Skeletal muscle satellite cell (primary cell): ENCODE results near the gene GNLY.

ENCODE experiments used
- H3K27me3 ChIP-seq: 2 replicates; pipeline ENCODE4 v1.7.0; 2013; ENCODE audit warnings: low read length; ENCODE audit not compliant: control insufficient read depth, insufficient read depth
- H3K36me3 ChIP-seq: 2 replicates; pipeline ENCODE4 v1.7.0; 2013; ENCODE audit warnings: mild to moderate bottlenecking, control low read depth, low read length; ENCODE audit not compliant: insufficient read depth
- H3K4me1 ChIP-seq: 2 replicates; pipeline ENCODE4 v1.7.0; 2013; ENCODE audit warnings: low read length; ENCODE audit not compliant: control insufficient read depth, insufficient read depth
- H3K4me2 ChIP-seq: 2 replicates; pipeline ENCODE4 v1.7.0; 2013; ENCODE audit warnings: mild to moderate bottlenecking, low read length
- H3K4me3 ChIP-seq: 2 replicates; pipeline ENCODE4 v1.7.0; 2013; ENCODE audit warnings: low read length
- H3K9ac ChIP-seq: 2 replicates; pipeline ENCODE4 v1.7.0; 2013; ENCODE audit warnings: mild to moderate bottlenecking, low read depth, low read length, moderate library complexity
- H3K9me3 ChIP-seq: replicated peaks from 2 replicates; pipeline ENCODE4 v1.7.0; 2013; ENCODE audit warnings: mild to moderate bottlenecking, control low read depth, low read length

Gene GNLY

DNA sequence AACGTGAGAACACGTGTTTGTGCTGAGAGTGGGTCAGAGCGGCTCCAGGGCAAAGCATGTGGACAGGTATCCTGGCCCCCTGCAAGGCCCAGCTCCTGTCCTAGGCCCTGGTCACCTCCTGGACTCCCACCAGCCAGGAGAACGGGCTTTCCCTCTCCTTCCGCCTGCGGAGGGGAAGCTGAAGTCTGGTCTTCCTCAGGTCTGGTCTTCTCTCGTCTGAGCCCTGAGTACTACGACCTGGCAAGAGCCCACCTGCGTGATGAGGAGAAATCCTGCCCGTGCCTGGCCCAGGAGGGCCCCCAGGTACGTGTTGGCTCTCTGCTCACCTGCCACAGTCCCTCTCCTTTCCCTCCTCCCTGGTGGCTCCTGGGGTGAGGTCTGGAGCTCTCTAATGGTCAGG, 963 bp downstream of the GNLY start:
- no peak overlapping the region for H3K4me2 ChIP-seq
- H3K9me3 ChIP-seq, result no peaks in the 10 kb centered on the region
- H3K4me3 ChIP-seq, result no peak overlapping the region
- no peaks in the 10 kb centered on the region for H3K4me1 ChIP-seq
- H3K36me3 ChIP-seq, result no peaks in the 10 kb centered on the region
- no peak overlapping the region for H3K9ac ChIP-seq
- H3K27me3 ChIP-seq, result peaks cover 2% of the 10 kb centered on the region

DNA sequence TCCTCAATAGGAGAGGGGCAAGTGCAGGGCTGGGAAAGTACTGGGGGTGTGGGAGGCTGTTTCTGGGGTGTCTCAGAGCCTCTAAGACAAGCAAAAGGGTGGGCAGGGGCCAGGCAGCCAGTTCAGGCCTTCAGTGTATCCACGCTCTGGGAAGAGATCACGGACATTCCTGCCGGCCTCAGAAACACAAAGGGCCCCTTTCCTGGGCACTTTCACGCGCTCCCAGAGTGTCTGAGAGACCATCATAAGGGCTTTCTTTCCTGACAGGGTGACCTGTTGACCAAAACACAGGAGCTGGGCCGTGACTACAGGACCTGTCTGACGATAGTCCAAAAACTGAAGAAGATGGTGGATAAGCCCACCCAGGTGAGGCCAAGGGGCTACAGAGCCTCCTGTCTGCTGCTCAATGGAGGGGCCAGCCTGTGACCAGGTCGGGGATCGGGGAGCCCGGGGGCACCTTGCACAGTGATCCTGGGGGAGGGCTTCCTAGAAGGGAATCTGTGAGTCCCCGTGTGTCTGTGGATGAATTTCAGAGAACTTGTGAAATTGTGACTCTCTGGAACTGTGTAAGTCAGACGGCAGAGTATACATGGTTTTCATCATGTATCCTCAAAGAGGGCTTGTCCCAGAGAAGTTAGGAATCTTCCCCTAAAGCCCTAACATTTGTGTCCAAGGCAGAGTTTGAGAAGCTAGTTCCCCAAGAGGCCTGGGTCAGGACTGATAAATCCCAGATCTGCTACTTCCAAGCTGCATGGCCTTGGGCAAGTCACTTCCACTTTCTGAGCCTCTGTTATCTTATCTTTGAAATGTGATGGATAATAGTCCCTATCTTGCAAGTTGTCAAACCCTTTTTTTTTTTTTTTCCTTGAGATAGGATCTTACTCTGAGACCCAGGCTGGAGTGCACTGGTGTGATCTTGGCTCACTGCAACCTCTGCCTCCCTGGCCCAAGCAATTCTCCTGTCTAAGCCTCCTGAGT, 1.8 kb downstream of the GNLY start:
- no peak overlapping the region for H3K9ac ChIP-seq
- H3K4me2 ChIP-seq, result no peak overlapping the region
- H3K4me1 ChIP-seq, result peaks cover under 1% of the 10 kb centered on the region
- H3K4me3 ChIP-seq, result no peak overlapping the region
- no peaks in the 10 kb centered on the region for H3K36me3 ChIP-seq
- peaks cover 2% of the 10 kb centered on the region for H3K27me3 ChIP-seq
- no peaks in the 10 kb centered on the region for H3K9me3 ChIP-seq

DNA sequence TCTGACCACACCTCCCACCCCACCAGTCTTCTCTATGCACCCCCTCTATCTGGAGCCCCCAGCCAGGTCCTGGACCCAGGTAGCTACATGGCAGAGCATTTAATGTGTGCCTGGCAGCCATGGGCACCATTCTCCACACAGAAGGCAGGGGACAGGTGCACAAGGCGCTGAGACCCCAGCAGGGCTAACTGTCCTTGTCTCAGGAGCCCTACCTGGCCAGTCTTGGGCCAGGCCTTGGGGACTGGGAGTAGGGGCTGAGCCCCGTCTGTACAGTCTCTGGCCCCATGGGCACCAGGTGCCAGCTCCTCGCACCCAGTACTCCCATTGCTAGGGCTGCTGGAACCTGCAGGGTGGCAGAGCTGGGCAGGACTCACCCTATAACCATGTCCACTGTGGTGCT, 2.9 kb downstream of the GNLY start:
- Histone ChIP-seq H3K9ac (no peak overlapping the region), H3K4me2 (no peak overlapping the region), H3K36me3 (no peaks in the 10 kb centered on the region), H3K9me3 (no peaks in the 10 kb centered on the region), H3K4me3 (no peak overlapping the region), H3K4me1 (peaks cover 11% of the 10 kb centered on the region), H3K27me3 (peaks cover 2% of the 10 kb centered on the region)

DNA sequence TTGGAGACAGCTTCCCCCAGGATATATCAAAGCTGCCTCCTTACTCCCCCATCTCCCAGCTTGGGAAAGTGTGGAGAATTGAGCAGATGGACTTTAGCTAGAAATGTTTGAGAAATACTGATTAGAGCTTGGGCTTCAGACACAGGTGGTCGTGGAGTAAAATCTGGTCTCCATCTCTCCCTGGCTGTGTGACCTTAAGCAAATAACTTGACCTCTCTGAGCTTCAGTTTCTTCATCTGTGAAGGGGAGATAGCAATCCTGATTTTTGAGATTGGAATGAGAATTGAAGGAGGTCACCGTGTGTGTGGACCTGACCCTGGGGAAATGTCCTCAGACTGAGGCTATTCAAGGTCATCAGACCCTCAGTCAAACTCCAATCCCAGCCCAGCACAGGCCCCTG, 3.6 kb downstream of the GNLY start:
- H3K4me1 ChIP-seq, result peaks cover 17% of the 10 kb centered on the region
- H3K36me3 ChIP-seq, result no peaks in the 10 kb centered on the region
- H3K4me2 ChIP-seq, result no peak overlapping the region
- H3K9ac ChIP-seq, result no peak overlapping the region
- no peaks in the 10 kb centered on the region for H3K9me3 ChIP-seq
- peaks cover 2% of the 10 kb centered on the region for H3K27me3 ChIP-seq
- H3K4me3 ChIP-seq, result no peak overlapping the region

DNA sequence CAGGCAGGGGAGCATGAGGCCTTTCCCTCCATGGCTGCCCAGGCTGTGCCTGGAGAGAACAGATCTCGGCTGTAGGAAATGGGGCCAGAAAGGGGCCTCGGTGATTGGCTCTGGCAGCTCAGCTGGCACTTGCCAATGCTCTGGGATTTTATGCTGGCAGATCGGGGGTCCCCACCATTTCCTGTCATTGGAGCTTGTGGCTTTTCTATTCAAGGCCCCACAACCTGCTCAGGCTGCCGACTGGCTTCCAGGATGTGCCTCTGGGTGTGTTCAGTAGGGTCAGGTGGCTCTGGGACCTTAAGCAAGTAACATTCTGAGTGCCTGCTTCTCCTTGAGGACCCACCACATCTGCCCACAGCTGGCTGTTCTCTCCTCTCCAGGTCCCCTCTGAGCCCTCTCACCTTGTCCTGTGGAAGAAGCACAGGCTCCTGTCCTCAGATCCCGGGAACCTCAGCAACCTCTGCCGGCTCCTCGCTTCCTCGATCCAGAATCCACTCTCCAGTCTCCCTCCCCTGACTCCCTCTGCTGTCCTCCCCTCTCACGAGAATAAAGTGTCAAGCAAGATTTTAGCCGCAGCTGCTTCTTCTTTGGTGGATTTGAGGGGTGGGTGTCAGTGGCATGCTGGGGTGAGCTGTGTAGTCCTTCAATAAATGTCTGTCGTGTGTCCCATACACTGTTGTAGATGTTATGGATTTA, 4.2 kb downstream of the GNLY start:
- Histone ChIP-seq H3K27me3 (peaks cover 2% of the 10 kb centered on the region), H3K4me1 (peaks cover 22% of the 10 kb centered on the region), H3K9ac (no peak overlapping the region), H3K4me3 (no peak overlapping the region), H3K9me3 (no peaks in the 10 kb centered on the region), H3K36me3 (no peaks in the 10 kb centered on the region), H3K4me2 (no peak overlapping the region)

DNA sequence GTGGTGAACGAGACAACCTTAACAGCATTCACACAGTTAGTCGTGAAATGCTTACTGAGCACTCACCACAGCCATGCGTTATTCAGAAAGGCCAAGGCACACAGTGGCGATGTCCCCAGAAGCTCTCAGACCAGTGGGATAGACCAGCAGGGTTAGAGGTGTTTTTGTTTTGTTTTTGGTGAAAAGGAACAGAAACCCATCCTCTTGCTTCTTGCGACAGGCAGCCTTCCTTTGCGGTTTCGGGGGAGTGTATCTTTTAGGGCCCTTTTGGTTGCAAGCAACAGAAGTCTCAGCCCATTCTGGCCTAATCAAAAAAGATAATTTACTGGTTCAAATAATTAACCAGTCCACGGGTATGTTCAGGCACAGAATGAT, 4.7 kb downstream of the GNLY start:
- H3K9ac ChIP-seq, result no peak overlapping the region
- no peaks in the 10 kb centered on the region for H3K36me3 ChIP-seq
- peaks cover 22% of the 10 kb centered on the region for H3K4me1 ChIP-seq

DNA sequence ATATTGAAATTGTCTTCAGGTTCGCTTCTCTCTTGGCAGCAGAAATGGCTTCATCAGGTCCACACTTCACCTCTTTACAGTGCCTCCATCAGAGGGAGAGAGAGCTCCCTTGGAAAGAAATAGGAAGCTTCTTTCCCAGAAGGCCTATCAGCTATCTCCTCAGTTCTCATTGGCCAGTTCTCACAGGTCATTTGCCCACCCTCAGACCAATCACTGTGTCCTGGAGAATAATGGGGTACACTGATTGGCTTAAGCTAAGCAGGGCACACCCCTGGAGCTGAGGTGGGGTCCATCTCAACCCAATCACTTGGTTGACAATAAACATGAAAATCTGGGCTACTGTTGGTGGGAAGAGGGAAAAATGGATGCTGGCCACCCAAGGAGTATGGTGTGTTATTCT, 5.2 kb downstream of the GNLY start:
- no peak overlapping the region for H3K4me2 ChIP-seq
- H3K9me3 ChIP-seq, result no peaks in the 10 kb centered on the region
- H3K27me3 ChIP-seq, result peaks cover 2% of the 10 kb centered on the region
- no peaks in the 10 kb centered on the region for H3K36me3 ChIP-seq
- peaks cover 22% of the 10 kb centered on the region for H3K4me1 ChIP-seq
- no peak overlapping the region for H3K9ac ChIP-seq
- H3K4me3 ChIP-seq, result no peak overlapping the region

More for the DNA sequence above, 4.7 kb downstream of the GNLY start:
- Histone ChIP-seq H3K9me3 (no peaks in the 10 kb centered on the region), H3K27me3 (peaks cover 2% of the 10 kb centered on the region), H3K4me3 (no peak overlapping the region), H3K4me2 (no peak overlapping the region)

DNA sequence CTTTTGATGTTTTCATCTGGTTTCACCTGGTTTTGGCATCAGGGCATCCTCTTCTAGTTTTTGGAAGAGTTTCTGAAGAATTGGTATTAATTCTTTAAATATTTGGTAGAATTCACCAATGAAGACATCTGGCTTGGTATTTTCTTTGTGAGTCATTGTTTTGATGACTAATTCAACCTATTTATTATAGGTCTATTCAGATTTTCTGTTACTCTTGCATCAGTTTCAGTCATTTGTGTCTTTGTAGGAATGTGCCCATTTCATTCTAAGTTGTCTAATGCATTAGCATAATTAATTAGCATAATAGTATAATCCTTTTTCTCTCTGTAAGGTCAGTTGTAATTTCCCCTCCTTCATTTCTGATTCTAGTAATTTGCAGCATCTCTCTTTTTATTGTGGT, 8.0 kb downstream of the GNLY start:
- Histone ChIP-seq H3K9ac (no peak overlapping the region), H3K4me2 (peak overlapping the region; percentile 61), H3K4me1 (peaks cover 46% of the 10 kb centered on the region), H3K27me3 (no peaks in the 10 kb centered on the region), H3K36me3 (no peaks in the 10 kb centered on the region), H3K9me3 (no peaks in the 10 kb centered on the region), H3K4me3 (no peak overlapping the region)

DNA sequence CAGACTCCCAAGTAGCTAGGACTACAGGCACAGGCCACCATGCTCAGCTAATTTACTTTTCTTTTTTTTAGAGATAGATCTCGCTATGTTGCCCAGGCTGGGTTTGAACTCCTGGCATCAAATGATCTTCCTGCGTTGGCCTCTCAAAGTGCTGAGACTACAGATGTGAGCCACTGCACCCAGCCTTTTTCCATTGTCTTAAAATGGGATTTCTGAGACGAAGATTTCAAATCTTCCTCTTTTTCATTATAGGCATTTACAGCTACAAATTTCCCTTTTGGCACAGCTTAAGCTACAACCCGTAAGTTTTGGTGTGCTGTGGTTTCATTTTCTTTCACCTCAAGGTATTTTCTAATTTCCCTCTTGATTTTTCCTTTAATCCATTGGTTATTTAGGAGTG, 8.6 kb downstream of the GNLY start:
- Histone ChIP-seq H3K9me3 (no peaks in the 10 kb centered on the region), H3K4me2 (no peak overlapping the region), H3K4me1 (peaks cover 49% of the 10 kb centered on the region), H3K36me3 (no peaks in the 10 kb centered on the region), H3K27me3 (no peaks in the 10 kb centered on the region), H3K9ac (no peak overlapping the region), H3K4me3 (no peak overlapping the region)

DNA sequence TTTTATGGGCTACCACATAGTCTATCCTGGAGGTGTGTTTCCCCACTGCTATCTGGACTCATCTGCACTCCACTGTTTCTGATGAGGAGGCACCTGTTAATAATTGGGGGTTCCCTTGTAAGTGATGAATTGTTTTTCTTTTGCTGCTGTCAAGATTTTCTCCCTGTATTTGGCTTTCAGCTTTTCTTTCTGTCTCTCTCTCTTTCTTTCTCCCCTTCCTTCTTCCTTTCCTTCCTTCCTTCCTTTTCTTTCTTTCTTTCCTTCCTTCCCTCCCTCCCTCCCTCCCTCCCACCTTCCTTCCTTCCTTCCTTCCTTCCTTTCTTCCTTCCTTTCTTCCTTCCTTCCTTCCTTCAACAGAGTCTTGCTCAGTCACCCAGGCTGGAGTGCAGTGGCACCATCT, 9.2 kb downstream of the GNLY start:
- Histone ChIP-seq H3K4me3 (no peak overlapping the region), H3K4me1 (peaks cover 49% of the 10 kb centered on the region), H3K27me3 (no peaks in the 10 kb centered on the region), H3K9ac (no peak overlapping the region), H3K9me3 (no peaks in the 10 kb centered on the region), H3K36me3 (no peaks in the 10 kb centered on the region), H3K4me2 (no peak overlapping the region)

DNA sequence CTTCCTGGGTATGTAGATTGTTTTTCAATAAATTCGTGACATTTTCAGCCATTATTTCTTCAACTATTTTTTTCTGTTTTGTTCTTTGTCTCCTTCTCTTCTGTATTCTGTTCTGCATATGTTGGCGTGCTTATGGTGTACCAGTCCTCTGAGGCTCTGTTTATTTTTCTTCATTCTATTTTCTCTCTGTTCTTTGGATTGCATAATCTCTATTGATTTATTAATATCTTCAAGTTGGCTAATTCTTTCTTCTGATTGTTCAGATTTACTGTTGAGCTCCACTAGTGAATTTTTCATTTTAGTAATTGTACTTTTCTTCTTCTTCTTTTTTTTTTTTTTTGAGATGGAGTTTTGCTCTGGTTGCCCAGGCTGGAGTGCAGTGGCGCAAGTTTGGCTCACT, 9.9 kb downstream of the GNLY start:
- Histone ChIP-seq H3K9ac (no peak overlapping the region), H3K9me3 (no peaks in the 10 kb centered on the region), H3K4me2 (no peak overlapping the region), H3K36me3 (no peaks in the 10 kb centered on the region), H3K4me1 (peaks cover 55% of the 10 kb centered on the region), H3K4me3 (no peak overlapping the region), H3K27me3 (no peaks in the 10 kb centered on the region)
